Activated CD8-positive, alpha-beta memory T cell treated with anti-CD3 and anti-CD28 coated beads, Interleukin-2, amount 10 ng/mL, durations not matched to agents 7 days and 5 days (primary cell): Measurements from ENCODE around the gene TMEM266. TPM values are rescaled to one million over a fixed set of nuclear protein-coding genes. Genes with fewer than 3 reads are reported as not detected.

Experiments
- ATAC-seq: fragments of 150-1000 bp; cut with Tn5 transposase; one replicate; pipeline ENCODE4 v1.10.0; 2021; ENCODE audit warnings: moderate library complexity
- CTCF ChIA-PET: fragments of 350-600 bp; sonication (Branson Sonifier 250); formaldehyde crosslinking; loops from one replicate; lab custom pipeline; 2021; ENCODE audit warnings: antibody characterized with exemption; lab: Charles Lee
- DNase-seq: peaks from one replicate; pipeline ENCODE4 v3.0.0-alpha.2; 2020
- H3K27ac Mint-ChIP-seq: one replicate; pipeline ENCODE4 v1.8.0; 2021; ENCODE audit warnings: mild to moderate bottlenecking, mixed read lengths
- H3K27me3 Mint-ChIP-seq: one replicate; pipeline ENCODE4 v1.8.0; 2021; ENCODE audit warnings: mixed read lengths
- H3K36me3 Mint-ChIP-seq: one replicate; pipeline ENCODE4 v1.8.0; 2021; ENCODE audit warnings: mild to moderate bottlenecking, mixed read lengths
- H3K4me1 Mint-ChIP-seq: one replicate; pipeline ENCODE4 v1.8.0; 2021; ENCODE audit warnings: mixed read lengths
- H3K4me3 Mint-ChIP-seq: one replicate; pipeline ENCODE4 v1.8.0; 2021; ENCODE audit warnings: mild to moderate bottlenecking, moderate library complexity, mixed read lengths
- H3K9me3 Mint-ChIP-seq: one replicate; pipeline ENCODE4 v1.8.0; 2022; ENCODE audit warnings: low read depth, mixed read lengths
- total RNA-seq, 2 experiments: library from RNA; stranded (reverse); gene quantifications; one replicate each; pipeline ENCODE4 v1.2.3, GENCODE V29; 2021

Gene TMEM266
- total RNA-seq, 2 experiments from 2014 or later: not detected

GRCh38 chr15:76075046-76075445 lies 15.3 kb downstream of the TMEM266 start:
- Mint-ChIP-seq H3K27me3 (peaks cover 6% of the 10 kb centered on the region), H3K36me3 (no peaks in the 10 kb centered on the region), H3K4me3 (no peak overlapping the region), H3K4me1 (peaks cover 12% of the 10 kb centered on the region), H3K27ac (no peak overlapping the region), H3K9me3 (no peaks in the 10 kb centered on the region)
- ATAC-seq: no peak
- CTCF ChIA-PET: interaction anchor here (0.8 to 3.3 kb wide), 3 partner anchors 16 to 75 kb away, joined by 3 to 12 read pairs (median 8); no protein-coding TSS in a partner anchor
- no peak for DNase-seq

- peaks cover 15% of the 10 kb centered on the region for H3K27me3 Mint-ChIP-seq
- no peaks in the 10 kb centered on the region for H3K36me3 Mint-ChIP-seq
- peaks cover 12% of the 10 kb centered on the region for H3K4me1 Mint-ChIP-seq
- H3K27ac Mint-ChIP-seq: peak overlapping the region; percentile 41
- no peak for DNase-seq
- no peak overlapping the region for H3K4me3 Mint-ChIP-seq
- peak; percentile 47 for ATAC-seq
- no peaks in the 10 kb centered on the region for H3K9me3 Mint-ChIP-seq
- CTCF ChIA-PET: interaction anchor here (0.9 to 1.7 kb wide), 2 partner anchors 61 to 72 kb away, joined by 3 to 6 read pairs; no protein-coding TSS in a partner anchor
Measured at GRCh38 chr15:76078285-76078877, 18.6 kb downstream of the TMEM266 start.

- ATAC-seq: no peak
- H3K36me3 Mint-ChIP-seq: no peaks in the 10 kb centered on the region
- no peak for DNase-seq
- no peaks in the 10 kb centered on the region for H3K9me3 Mint-ChIP-seq
- CTCF ChIA-PET: no interaction called here
- no peaks in the 10 kb centered on the region for H3K4me1 Mint-ChIP-seq
- H3K27ac Mint-ChIP-seq: no peak overlapping the region
- H3K27me3 Mint-ChIP-seq: peaks cover 37% of the 10 kb centered on the region
- no peak overlapping the region for H3K4me3 Mint-ChIP-seq
Measured at GRCh38 chr15:76084256-76084655, 24.5 kb downstream of the TMEM266 start.

DNA sequence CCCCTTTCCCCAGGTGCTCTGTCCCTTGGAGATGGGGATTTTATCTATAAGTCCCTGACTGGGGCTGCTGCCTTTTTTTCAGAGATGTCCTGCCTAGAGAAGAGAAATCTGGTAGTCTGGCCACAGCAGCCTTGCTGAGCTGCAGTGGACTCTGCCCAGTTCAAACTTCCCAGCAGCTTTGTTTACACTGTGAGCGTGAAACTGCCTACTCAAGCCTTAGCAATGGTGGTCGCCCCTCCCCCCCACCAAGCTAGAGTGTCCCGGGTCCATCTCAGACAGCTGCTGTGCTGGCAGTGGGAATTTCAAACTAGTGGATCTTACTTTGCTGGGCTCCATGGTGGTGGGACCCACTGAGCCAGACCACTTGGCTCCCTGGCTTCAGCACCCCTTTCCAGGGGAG lies 38.9 kb downstream of the TMEM266 start:
- Mint-ChIP-seq H3K4me1 (no peaks in the 10 kb centered on the region), H3K36me3 (no peaks in the 10 kb centered on the region), H3K4me3 (no peak overlapping the region), H3K27me3 (peaks cover 72% of the 10 kb centered on the region), H3K27ac (no peak overlapping the region), H3K9me3 (no peaks in the 10 kb centered on the region)
- no peak for DNase-seq
- CTCF ChIA-PET: no interaction called here
- ATAC-seq: no peak

GRCh38 chr15:76099388-76099787 lies 39.6 kb downstream of the TMEM266 start:
- H3K27me3 Mint-ChIP-seq: peaks cover 66% of the 10 kb centered on the region
- H3K4me3 Mint-ChIP-seq: no peak overlapping the region
- ATAC-seq: no peak
- H3K27ac Mint-ChIP-seq: no peak overlapping the region
- no peaks in the 10 kb centered on the region for H3K4me1 Mint-ChIP-seq
- H3K36me3 Mint-ChIP-seq: no peaks in the 10 kb centered on the region
- H3K9me3 Mint-ChIP-seq: no peaks in the 10 kb centered on the region
- CTCF ChIA-PET: no interaction called here
- DNase-seq: no peak

- CTCF ChIA-PET: no interaction called here
- Mint-ChIP-seq H3K4me1 (no peaks in the 10 kb centered on the region), H3K4me3 (no peak overlapping the region), H3K9me3 (no peaks in the 10 kb centered on the region), H3K36me3 (no peaks in the 10 kb centered on the region), H3K27me3 (peaks cover 57% of the 10 kb centered on the region), H3K27ac (no peak overlapping the region)
- DNase-seq: no peak
- ATAC-seq: no peak
Measured at GRCh38 chr15:76100361-76100760, 40.6 kb downstream of the TMEM266 start.

GRCh38 chr15:76101655-76102054 lies 41.9 kb downstream of the TMEM266 start:
- ATAC-seq: no peak
- Mint-ChIP-seq H3K4me1 (no peaks in the 10 kb centered on the region), H3K27ac (no peak overlapping the region), H3K36me3 (no peaks in the 10 kb centered on the region), H3K9me3 (no peaks in the 10 kb centered on the region), H3K4me3 (no peak overlapping the region), H3K27me3 (peaks cover 45% of the 10 kb centered on the region)
- no peak for DNase-seq
- CTCF ChIA-PET: interaction anchor here (1.4 kb wide), 1 partner anchor 38 kb away, joined by 4 read pairs; no protein-coding TSS in a partner anchor

- peaks cover 30% of the 10 kb centered on the region for H3K27me3 Mint-ChIP-seq
Measured at GRCh38 chr15:76105391-76105790, 45.6 kb downstream of the TMEM266 start.

GRCh38 chr15:76105911-76106310 lies 46.1 kb downstream of the TMEM266 start:
- Mint-ChIP-seq H3K9me3 (no peaks in the 10 kb centered on the region), H3K36me3 (no peaks in the 10 kb centered on the region), H3K27ac (no peak overlapping the region), H3K4me3 (no peak overlapping the region), H3K27me3 (peaks cover 27% of the 10 kb centered on the region), H3K4me1 (no peaks in the 10 kb centered on the region)
- CTCF ChIA-PET: no interaction called here
- ATAC-seq: no peak
- no peak for DNase-seq

More at GRCh38 chr15:76105391-76105790, 45.6 kb downstream of the TMEM266 start:
- Mint-ChIP-seq H3K36me3 (no peaks in the 10 kb centered on the region), H3K4me1 (no peaks in the 10 kb centered on the region), H3K9me3 (no peaks in the 10 kb centered on the region), H3K27ac (no peak overlapping the region), H3K4me3 (no peak overlapping the region)
- DNase-seq: no peak
- CTCF ChIA-PET: no interaction called here
- ATAC-seq: no peak

DNA sequence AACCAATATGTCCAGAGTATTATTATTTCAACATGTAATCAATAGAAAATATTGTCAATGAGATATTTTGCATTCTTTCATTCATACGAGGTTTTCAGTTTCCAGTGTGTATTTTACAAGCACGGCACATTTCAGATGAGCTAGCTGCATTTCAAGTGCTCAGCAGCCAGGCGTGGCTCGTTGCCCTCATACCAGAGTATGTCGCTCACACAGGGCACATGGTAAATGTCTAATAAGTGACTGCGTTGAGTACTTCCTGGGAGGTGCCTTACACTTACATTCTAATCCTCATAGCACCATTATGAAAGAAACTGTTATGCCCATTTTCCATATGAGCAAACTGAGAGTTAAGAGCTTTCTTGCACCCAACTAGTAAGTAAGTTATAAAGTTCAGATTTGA lies 47.4 kb downstream of the TMEM266 start:
- DNase-seq (no peak), ATAC-seq (no peak)
- Mint-ChIP-seq H3K9me3 (no peaks in the 10 kb centered on the region), H3K4me3 (no peak overlapping the region), H3K27me3 (peaks cover 19% of the 10 kb centered on the region), H3K36me3 (no peaks in the 10 kb centered on the region), H3K27ac (no peak overlapping the region), H3K4me1 (no peaks in the 10 kb centered on the region)
- CTCF ChIA-PET: no interaction called here

- DNase-seq (no peak), ATAC-seq (no peak)
- Mint-ChIP-seq H3K27me3 (peaks cover 14% of the 10 kb centered on the region), H3K9me3 (no peaks in the 10 kb centered on the region), H3K4me3 (no peak overlapping the region), H3K27ac (no peak overlapping the region), H3K36me3 (no peaks in the 10 kb centered on the region), H3K4me1 (no peaks in the 10 kb centered on the region)
- CTCF ChIA-PET: no interaction called here
Measured at GRCh38 chr15:76108021-76108723, 48.4 kb downstream of the TMEM266 start.

DNA sequence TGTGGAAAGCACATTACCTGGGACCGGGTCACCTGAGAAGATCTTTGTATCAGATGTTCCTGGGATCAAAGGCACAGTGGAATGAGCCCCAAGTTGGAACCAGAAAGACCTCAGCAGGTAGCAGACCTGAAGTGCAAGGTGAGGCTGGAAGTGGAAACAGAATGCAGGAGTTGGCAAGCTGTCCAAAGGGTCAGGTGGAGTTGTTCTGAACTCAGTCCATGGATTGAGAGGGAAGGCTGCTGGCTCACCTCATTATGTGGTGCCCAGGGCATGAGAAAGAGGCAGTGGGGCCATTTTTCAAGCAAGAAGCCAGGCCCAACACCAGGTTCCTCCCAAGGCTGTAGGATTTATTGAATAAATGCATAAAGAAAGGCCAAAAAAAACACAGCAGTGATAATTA lies 49.3 kb downstream of the TMEM266 start:
- DNase-seq (no peak), ATAC-seq (no peak)
- Mint-ChIP-seq H3K36me3 (no peaks in the 10 kb centered on the region), H3K4me3 (no peak overlapping the region), H3K4me1 (no peaks in the 10 kb centered on the region), H3K27ac (no peak overlapping the region), H3K9me3 (no peaks in the 10 kb centered on the region), H3K27me3 (peaks cover 14% of the 10 kb centered on the region)
- CTCF ChIA-PET: no interaction called here

GRCh38 chr15:76114561-76114960 lies 54.8 kb downstream of the TMEM266 start:
- Mint-ChIP-seq H3K27ac (no peak overlapping the region), H3K27me3 (peaks cover 5% of the 10 kb centered on the region), H3K4me1 (no peaks in the 10 kb centered on the region), H3K9me3 (no peaks in the 10 kb centered on the region), H3K4me3 (no peak overlapping the region), H3K36me3 (no peaks in the 10 kb centered on the region)
- DNase-seq: no peak
- CTCF ChIA-PET: interaction anchor here (1.5 kb wide), 1 partner anchor 25 kb away, joined by 4 read pairs; no protein-coding TSS in a partner anchor
- no peak for ATAC-seq
